Measurements from ENCODE around the gene FBN3.

The FBN3 gene

GRCh38 chr19:8150178-8150865 is 930 bp upstream of the FBN3 start:
- ChIA-PET POLR2A (no interaction called here), CTCF (no interaction called here)
- H3K4me3 ChIP-seq (ENCODE audit: low read depth, low read length): no peak overlapping the region
- DNase-seq (ENCODE audit: low read depth, low spot score): no peak
- no peak for TF ChIP-seq CTCF (IDR thresholded peaks at IDR 0.05; ENCODE audit: insufficient read depth, low read length, missing control alignments)

- POLR2A ChIA-PET: no interaction called here
- no peak for TF ChIP-seq CTCF (IDR thresholded peaks at IDR 0.05; ENCODE audit: insufficient read depth, low read length, missing control alignments)
- H3K4me3 ChIP-seq (ENCODE audit: low read depth, low read length): no peak overlapping the region
- no peak for DNase-seq (ENCODE audit: low read depth, low spot score)
- CTCF ChIA-PET: no interaction called here
These were observed 757 bp downstream of the FBN3 start for GRCh38 chr19:8148410-8149260.

- ChIA-PET POLR2A (no interaction called here), CTCF (no interaction called here)
- no peak for DNase-seq (ENCODE audit: low read depth, low spot score)
- no peak overlapping the region for H3K4me3 ChIP-seq (ENCODE audit: low read depth, low read length)
- no peak for TF ChIP-seq CTCF (IDR thresholded peaks at IDR 0.05; ENCODE audit: insufficient read depth, low read length, missing control alignments)
These were observed 1.3 kb downstream of the FBN3 start for GRCh38 chr19:8148088-8148409.

GRCh38 chr19:8147582-8147978 is 1.8 kb downstream of the FBN3 start:
- DNase-seq (ENCODE audit: low read depth, low spot score): no peak
- H3K4me3 ChIP-seq (ENCODE audit: low read depth, low read length): no peak overlapping the region
- ChIA-PET CTCF (no interaction called here), POLR2A (no interaction called here)
- no peak for TF ChIP-seq CTCF (IDR thresholded peaks at IDR 0.05; ENCODE audit: insufficient read depth, low read length, missing control alignments)

- TF ChIP-seq CTCF (IDR thresholded peaks at IDR 0.05; ENCODE audit: insufficient read depth, low read length, missing control alignments): no peak
- POLR2A ChIA-PET: no interaction called here
- CTCF ChIA-PET: no interaction called here
- DNase-seq (ENCODE audit: low read depth, low spot score): no peak
- H3K4me3 ChIP-seq (ENCODE audit: low read depth, low read length): no peak overlapping the region
These were observed 2.4 kb downstream of the FBN3 start for GRCh38 chr19:8146877-8147581.

- ChIA-PET POLR2A (no interaction called here), CTCF (no interaction called here)
- TF ChIP-seq CTCF (IDR thresholded peaks at IDR 0.05; ENCODE audit: insufficient read depth, low read length, missing control alignments): no peak
These were observed 5.0 kb downstream of the FBN3 start for GRCh38 chr19:8144273-8144995.

More at GRCh38 chr19:8144273-8144995, 5.0 kb downstream of the FBN3 start:
- no peak for DNase-seq (ENCODE audit: low read depth, low spot score)
- no peak overlapping the region for H3K4me3 ChIP-seq (ENCODE audit: low read depth, low read length)
